Neural cell (in vitro differentiated cells): Measurements from ENCODE around the gene CMTR2. TPM values are rescaled to one million over a fixed set of nuclear protein-coding genes. Genes with fewer than 3 reads are reported as not detected.
A peak's percentile ranks its signal among the peaks of the same experiment; 100 is the strongest.

Source experiments
- H2AFZ ChIP-seq: fragments of 200-600, 300-800 bp; sonication (generic), shearing (Covaris generic); 2 replicates; pipeline ENCODE4 v1.6.0; 2014; ENCODE audit warnings: low read depth, mild to moderate bottlenecking, antibody characterized with exemption, low read length, moderate library complexity
- H3F3A ChIP-seq: fragments of 200-600 bp; shearing (Covaris generic); 2 replicates; pipeline ENCODE4 v1.6.1; 2016; ENCODE audit warnings: mild to moderate bottlenecking, moderate library complexity, mixed read lengths, antibody characterized with exemption, low read length; ENCODE audit not compliant: insufficient read depth, poor library complexity, severe bottlenecking
- H3K27ac ChIP-seq: fragments of 200-600, 300-800 bp; sonication (generic), shearing (Covaris generic); 2 replicates; pipeline ENCODE4 v1.5.1; 2014; ENCODE audit warnings: mild to moderate bottlenecking, low read length, moderate library complexity
- H3K27me3 ChIP-seq: fragments of 300-800, 200-600 bp; sonication (generic), shearing (Covaris generic); 2 replicates; pipeline ENCODE4 v1.6.0; 2014; ENCODE audit warnings: mild to moderate bottlenecking, low read depth, low read length, moderate library complexity; ENCODE audit not compliant: insufficient read depth
- H3K36me3 ChIP-seq: fragments of 300-800, 200-600 bp; sonication (generic), shearing (Covaris generic); 2 replicates; pipeline ENCODE4 v1.5.1; 2014; ENCODE audit warnings: mild to moderate bottlenecking, antibody characterized with exemption, low read length, moderate library complexity; ENCODE audit not compliant: insufficient read depth
- H3K4me2 ChIP-seq: fragments of 300-800, 200-600 bp; sonication (generic), shearing (Covaris generic); 2 replicates; pipeline ENCODE4 v1.6.0; 2014; ENCODE audit warnings: mild to moderate bottlenecking, low read length
- H3K4me3 ChIP-seq: fragments of 300-800, 200-600 bp; sonication (generic), shearing (Covaris generic); 2 replicates; pipeline ENCODE4 v1.5.1; 2014; ENCODE audit warnings: mild to moderate bottlenecking, low read length, moderate library complexity
- H3K79me2 ChIP-seq: fragments of 200-600 bp; shearing (Covaris generic); replicated peaks from 2 replicates; pipeline ENCODE4 v1.6.0; 2014; ENCODE audit warnings: mild to moderate bottlenecking, low read length, moderate library complexity; ENCODE audit not compliant: insufficient read depth
- H3K9ac ChIP-seq: fragments of 300-800, 200-600 bp; sonication (generic), shearing (Covaris generic); 2 replicates; pipeline ENCODE4 v1.6.1; 2016; ENCODE audit warnings: mild to moderate bottlenecking, low read length, mixed read lengths
- H3K9me2 ChIP-seq: fragments of 200-600 bp; shearing (Covaris generic); 2 replicates; pipeline ENCODE4 v1.6.1; 2016; ENCODE audit warnings: mild to moderate bottlenecking, low read length, mixed read lengths; ENCODE audit not compliant: insufficient read depth
- H3K9me3 ChIP-seq: fragments of 200-600, 300-800 bp; sonication (generic), shearing (Covaris generic); 2 replicates; pipeline ENCODE4 v1.6.1; 2016; ENCODE audit warnings: mild to moderate bottlenecking, mixed run types, low read length, moderate library complexity, mixed read lengths
- H4K20me1 ChIP-seq: fragments of 200-600 bp; shearing (Covaris generic); 2 replicates; pipeline ENCODE4 v1.6.1; 2016; ENCODE audit warnings: mild to moderate bottlenecking, mixed run types; ENCODE audit not compliant: insufficient read depth
- EP300 ChIP-seq: fragments of 450-650 bp; conservative IDR thresholded peaks from 2 replicates; pipeline ENCODE4 v1.6.1; 2014; ENCODE audit warnings: antibody characterized with exemption, mild to moderate bottlenecking, moderate library complexity; ENCODE audit not compliant: poor library complexity, severe bottlenecking
- EZH2 ChIP-seq: fragments of 200-600, 300-800 bp; shearing (Covaris generic), sonication (generic); IDR thresholded peaks from 2 replicates; pipeline ENCODE4 v1.6.1; 2014; ENCODE audit warnings: antibody characterized with exemption, low read length, borderline replicate concordance, mild to moderate bottlenecking; ENCODE audit not compliant: insufficient read depth, poor library complexity, severe bottlenecking
- MXI1 ChIP-seq: fragments of 450-650 bp; conservative IDR thresholded peaks from 2 replicates; pipeline ENCODE4 v1.6.1; 2014; ENCODE audit warnings: antibody characterized with exemption, mild to moderate bottlenecking; ENCODE audit not compliant: poor library complexity, severe bottlenecking
- POLR2AphosphoS5 ChIP-seq: IDR thresholded peaks from 2 replicates; pipeline ENCODE4 v1.6.1; 2012
- RAD21 ChIP-seq: fragments of 450-650 bp; conservative IDR thresholded peaks from 2 replicates; pipeline ENCODE4 v1.6.1; 2014; ENCODE audit warnings: antibody characterized with exemption, mild to moderate bottlenecking, moderate library complexity
- SMC3 ChIP-seq: fragments of 450-650 bp; conservative IDR thresholded peaks from 2 replicates; pipeline ENCODE4 v1.6.1; 2014; ENCODE audit warnings: antibody characterized with exemption, mild to moderate bottlenecking, moderate library complexity; ENCODE audit not compliant: poor library complexity
- TAF1 ChIP-seq: IDR thresholded peaks from 2 replicates; pipeline ENCODE4 v1.6.1; 2012; ENCODE audit warnings: low read depth
- polyA plus RNA-seq: library from polyadenylated mRNA; depleted of rRNA; stranded (reverse); fragments of >200 nt; gene quantifications from 2 replicates; pipeline ENCODE4 v1.2.3, GENCODE V29; 2014
- TF ChIP-seq, protein P1 (sequence below): fragments of 450-650 bp; IDR thresholded peaks from 2 replicates; pipeline ENCODE4 v1.5.1; 2014; ENCODE audit warnings: antibody characterized with exemption, mild to moderate bottlenecking, moderate library complexity; ENCODE audit not compliant: poor library complexity, severe bottlenecking
- TF ChIP-seq, protein P2 (sequence below): IDR thresholded peaks from 2 replicates; pipeline ENCODE4 v1.6.1; 2012; ENCODE audit warnings: borderline replicate concordance

Gene CMTR2
- polyA plus RNA-seq, 1 donor from 2014 or later, result 46.9 TPM

DNA sequence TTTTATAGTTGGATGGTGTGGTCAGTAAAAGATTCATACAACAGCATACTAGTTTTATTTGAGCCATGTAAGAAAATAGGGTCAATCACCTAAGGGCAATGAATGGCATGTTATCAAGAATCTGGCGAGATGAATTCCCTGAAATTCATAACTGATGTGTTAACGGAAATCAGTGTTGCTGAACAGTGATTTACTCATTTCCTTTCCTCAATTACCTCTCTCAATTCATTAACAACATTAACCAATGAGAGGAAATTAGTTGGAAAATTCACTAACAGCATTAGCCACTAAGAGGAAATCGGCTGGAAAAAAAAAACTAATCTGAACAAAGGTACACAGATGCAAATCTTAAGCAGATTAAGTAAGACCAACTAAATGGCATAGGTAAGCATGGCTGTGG is 6.3 kb downstream of the CMTR2 start:
- Histone ChIP-seq H3K9me2 (no peaks in the 10 kb centered on the region), H3K4me2 (no peak overlapping the region), H2AFZ (no peak overlapping the region), H3K9me3 (no peaks in the 10 kb centered on the region), H3K27me3 (no peaks in the 10 kb centered on the region), H3K4me3 (peak overlapping the region; percentile 1), H3K9ac (no peak overlapping the region), H3K36me3 (peaks cover 8% of the 10 kb centered on the region), H4K20me1 (no peaks in the 10 kb centered on the region), H3F3A (no peaks in the 10 kb centered on the region), H3K27ac (no peak overlapping the region), H3K79me2 (peaks cover 8% of the 10 kb centered on the region)
- TF ChIP-seq SMC3 (no peak), MXI1 (no peak), POLR2AphosphoS5 (no peak), RAD21 (no peak), TAF1 (no peak), EP300 (no peak)
- TF ChIP-seq, protein P1, sequence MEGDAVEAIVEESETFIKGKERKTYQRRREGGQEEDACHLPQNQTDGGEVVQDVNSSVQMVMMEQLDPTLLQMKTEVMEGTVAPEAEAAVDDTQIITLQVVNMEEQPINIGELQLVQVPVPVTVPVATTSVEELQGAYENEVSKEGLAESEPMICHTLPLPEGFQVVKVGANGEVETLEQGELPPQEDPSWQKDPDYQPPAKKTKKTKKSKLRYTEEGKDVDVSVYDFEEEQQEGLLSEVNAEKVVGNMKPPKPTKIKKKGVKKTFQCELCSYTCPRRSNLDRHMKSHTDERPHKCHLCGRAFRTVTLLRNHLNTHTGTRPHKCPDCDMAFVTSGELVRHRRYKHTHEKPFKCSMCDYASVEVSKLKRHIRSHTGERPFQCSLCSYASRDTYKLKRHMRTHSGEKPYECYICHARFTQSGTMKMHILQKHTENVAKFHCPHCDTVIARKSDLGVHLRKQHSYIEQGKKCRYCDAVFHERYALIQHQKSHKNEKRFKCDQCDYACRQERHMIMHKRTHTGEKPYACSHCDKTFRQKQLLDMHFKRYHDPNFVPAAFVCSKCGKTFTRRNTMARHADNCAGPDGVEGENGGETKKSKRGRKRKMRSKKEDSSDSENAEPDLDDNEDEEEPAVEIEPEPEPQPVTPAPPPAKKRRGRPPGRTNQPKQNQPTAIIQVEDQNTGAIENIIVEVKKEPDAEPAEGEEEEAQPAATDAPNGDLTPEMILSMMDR, result no peak

DNA sequence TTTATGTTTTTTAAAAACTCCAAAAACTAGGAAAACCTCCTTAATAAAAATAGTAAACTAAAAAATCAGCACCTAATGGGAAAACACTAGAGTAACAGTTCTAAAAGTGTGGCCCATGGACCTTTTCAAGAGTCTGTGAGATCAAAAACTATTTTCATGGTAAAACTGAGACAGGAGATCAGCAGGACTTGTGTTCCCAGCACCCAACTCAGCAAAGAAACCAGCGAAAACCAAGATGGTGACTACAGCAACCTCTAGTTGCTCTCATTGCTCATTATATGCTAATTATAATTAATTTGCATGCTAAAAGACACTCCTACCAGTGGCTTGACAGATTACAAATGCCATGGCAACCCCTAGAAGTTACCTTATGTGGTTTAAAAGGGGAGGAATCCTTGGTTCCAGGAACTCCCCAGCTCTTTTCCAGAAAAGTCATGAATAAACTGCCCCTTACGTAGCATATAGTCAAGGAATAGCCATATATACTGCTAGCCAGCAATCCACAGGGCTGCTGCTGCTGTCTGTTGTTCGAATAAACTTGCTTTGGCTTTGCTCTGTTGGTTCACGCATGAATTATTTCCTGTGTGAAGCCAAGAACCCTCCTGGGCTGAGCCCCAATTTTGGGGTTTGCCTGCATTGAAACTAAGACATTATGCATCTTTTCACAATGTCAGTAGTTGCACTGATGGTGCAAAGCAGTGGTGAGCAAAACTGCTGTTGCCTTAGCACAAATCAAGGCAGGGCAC is 12.4 kb downstream of the CMTR2 start:
- Histone ChIP-seq H3K36me3 (no peaks in the 10 kb centered on the region), H3K27me3 (no peaks in the 10 kb centered on the region), H4K20me1 (no peaks in the 10 kb centered on the region)

DNA sequence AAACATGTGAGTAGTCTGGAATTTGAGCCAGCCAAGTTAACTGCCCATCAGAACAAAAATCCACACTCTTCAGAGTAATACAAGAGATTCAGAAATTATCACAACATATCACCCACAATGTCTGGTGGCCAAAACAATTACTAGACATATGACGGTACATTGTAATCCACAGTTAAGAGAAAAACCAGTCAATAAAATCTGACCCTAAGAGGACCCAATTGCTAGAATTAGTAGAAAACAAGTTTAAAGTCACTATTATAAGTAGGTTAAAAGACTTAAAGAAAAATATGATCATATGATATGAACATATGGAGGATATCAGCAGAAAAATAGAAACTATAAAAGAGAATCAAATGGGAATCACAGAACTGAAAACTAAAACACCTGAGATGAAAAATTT is 15.8 kb downstream of the CMTR2 start:
- H3K9me2 ChIP-seq, result no peaks in the 10 kb centered on the region
- no peak for TF ChIP-seq EZH2
- TF ChIP-seq, protein P1, result no peak
- no peak for TF ChIP-seq TAF1
- TF ChIP-seq, protein P2, sequence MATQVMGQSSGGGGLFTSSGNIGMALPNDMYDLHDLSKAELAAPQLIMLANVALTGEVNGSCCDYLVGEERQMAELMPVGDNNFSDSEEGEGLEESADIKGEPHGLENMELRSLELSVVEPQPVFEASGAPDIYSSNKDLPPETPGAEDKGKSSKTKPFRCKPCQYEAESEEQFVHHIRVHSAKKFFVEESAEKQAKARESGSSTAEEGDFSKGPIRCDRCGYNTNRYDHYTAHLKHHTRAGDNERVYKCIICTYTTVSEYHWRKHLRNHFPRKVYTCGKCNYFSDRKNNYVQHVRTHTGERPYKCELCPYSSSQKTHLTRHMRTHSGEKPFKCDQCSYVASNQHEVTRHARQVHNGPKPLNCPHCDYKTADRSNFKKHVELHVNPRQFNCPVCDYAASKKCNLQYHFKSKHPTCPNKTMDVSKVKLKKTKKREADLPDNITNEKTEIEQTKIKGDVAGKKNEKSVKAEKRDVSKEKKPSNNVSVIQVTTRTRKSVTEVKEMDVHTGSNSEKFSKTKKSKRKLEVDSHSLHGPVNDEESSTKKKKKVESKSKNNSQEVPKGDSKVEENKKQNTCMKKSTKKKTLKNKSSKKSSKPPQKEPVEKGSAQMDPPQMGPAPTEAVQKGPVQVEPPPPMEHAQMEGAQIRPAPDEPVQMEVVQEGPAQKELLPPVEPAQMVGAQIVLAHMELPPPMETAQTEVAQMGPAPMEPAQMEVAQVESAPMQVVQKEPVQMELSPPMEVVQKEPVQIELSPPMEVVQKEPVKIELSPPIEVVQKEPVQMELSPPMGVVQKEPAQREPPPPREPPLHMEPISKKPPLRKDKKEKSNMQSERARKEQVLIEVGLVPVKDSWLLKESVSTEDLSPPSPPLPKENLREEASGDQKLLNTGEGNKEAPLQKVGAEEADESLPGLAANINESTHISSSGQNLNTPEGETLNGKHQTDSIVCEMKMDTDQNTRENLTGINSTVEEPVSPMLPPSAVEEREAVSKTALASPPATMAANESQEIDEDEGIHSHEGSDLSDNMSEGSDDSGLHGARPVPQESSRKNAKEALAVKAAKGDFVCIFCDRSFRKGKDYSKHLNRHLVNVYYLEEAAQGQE, result no peak
- TF ChIP-seq POLR2AphosphoS5, result no peak
- no peak for TF ChIP-seq RAD21
- no peak for TF ChIP-seq MXI1
- TF ChIP-seq SMC3, result no peak
- no peak for TF ChIP-seq EP300
- H3K36me3 ChIP-seq, result no peaks in the 10 kb centered on the region
- H4K20me1 ChIP-seq, result no peaks in the 10 kb centered on the region
- H3F3A ChIP-seq, result no peaks in the 10 kb centered on the region
- H3K27ac ChIP-seq, result no peak overlapping the region
- H3K79me2 ChIP-seq, result no peaks in the 10 kb centered on the region
- H3K4me2 ChIP-seq, result no peak overlapping the region
- H3K4me3 ChIP-seq, result no peak overlapping the region
- H3K27me3 ChIP-seq, result no peaks in the 10 kb centered on the region
- H3K9ac ChIP-seq, result no peak overlapping the region
- no peak overlapping the region for H2AFZ ChIP-seq
- H3K9me3 ChIP-seq, result peaks cover 3% of the 10 kb centered on the region

More for the DNA sequence above, 12.4 kb downstream of the CMTR2 start:
- Histone ChIP-seq H3K4me2 (no peak overlapping the region), H3K4me3 (no peak overlapping the region), H3K9me3 (peaks cover 3% of the 10 kb centered on the region), H3K9ac (no peak overlapping the region), H3K79me2 (no peaks in the 10 kb centered on the region), H3K27ac (no peak overlapping the region), H3F3A (no peaks in the 10 kb centered on the region), H2AFZ (no peak overlapping the region), H3K9me2 (no peaks in the 10 kb centered on the region)
- TF ChIP-seq EZH2 (no peak), EP300 (no peak), SMC3 (no peak), TAF1 (no peak), POLR2AphosphoS5 (no peak)
